ENCODE results near the gene PLA2G4D.

DNA sequence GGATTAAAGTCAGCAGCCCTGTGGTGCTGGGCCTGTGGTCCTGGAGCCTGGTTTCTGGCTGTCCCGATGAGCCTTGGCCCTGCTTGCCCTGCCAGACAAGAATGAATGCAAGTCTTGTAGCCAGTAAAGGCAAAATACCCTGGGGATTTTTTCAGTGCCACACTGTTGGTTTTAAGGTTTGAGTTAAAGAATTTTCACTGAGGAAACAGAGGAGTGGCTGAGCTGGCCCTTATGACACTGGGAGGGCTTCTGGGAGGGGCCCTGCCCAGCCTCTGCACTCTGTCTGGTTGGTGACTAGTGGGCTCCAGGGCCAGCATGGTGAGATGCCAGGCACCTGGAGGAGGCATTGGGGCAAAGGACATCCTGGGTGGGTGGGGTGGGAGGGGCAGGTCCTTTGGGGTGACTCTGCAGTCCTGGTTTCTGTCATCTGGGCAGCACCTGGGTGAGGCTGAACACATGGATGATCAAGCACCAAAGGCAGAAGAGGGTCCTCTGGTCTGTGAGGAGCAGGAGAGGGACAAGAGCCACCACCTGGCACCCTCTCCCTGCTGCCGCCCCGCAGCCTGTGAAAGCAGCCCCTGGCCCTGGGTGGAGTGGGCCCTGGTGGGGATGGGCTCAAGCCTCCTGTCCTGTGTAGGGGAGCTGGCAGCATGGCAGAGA lies 61.0 kb downstream of the PLA2G4D start:
- no peak for TF ChIP-seq CBFB (CRISPR knock-in tag; IDR thresholded peaks at IDR 0.05; ENCODE audit: low read depth)
- TF ChIP-seq, protein P1, sequence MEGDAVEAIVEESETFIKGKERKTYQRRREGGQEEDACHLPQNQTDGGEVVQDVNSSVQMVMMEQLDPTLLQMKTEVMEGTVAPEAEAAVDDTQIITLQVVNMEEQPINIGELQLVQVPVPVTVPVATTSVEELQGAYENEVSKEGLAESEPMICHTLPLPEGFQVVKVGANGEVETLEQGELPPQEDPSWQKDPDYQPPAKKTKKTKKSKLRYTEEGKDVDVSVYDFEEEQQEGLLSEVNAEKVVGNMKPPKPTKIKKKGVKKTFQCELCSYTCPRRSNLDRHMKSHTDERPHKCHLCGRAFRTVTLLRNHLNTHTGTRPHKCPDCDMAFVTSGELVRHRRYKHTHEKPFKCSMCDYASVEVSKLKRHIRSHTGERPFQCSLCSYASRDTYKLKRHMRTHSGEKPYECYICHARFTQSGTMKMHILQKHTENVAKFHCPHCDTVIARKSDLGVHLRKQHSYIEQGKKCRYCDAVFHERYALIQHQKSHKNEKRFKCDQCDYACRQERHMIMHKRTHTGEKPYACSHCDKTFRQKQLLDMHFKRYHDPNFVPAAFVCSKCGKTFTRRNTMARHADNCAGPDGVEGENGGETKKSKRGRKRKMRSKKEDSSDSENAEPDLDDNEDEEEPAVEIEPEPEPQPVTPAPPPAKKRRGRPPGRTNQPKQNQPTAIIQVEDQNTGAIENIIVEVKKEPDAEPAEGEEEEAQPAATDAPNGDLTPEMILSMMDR (IDR thresholded peaks at IDR 0.05): no peak
- TF ChIP-seq, protein P2, sequence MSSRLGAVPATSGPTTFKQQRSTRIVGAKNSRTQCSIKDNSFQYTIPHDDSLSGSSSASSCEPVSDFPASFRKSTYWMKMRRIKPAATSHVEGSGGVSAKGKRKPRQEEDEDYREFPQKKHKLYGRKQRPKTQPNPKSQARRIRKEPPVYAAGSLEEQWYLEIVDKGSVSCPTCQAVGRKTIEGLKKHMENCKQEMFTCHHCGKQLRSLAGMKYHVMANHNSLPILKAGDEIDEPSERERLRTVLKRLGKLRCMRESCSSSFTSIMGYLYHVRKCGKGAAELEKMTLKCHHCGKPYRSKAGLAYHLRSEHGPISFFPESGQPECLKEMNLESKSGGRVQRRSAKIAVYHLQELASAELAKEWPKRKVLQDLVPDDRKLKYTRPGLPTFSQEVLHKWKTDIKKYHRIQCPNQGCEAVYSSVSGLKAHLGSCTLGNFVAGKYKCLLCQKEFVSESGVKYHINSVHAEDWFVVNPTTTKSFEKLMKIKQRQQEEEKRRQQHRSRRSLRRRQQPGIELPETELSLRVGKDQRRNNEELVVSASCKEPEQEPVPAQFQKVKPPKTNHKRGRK (CRISPR knock-in tag; IDR thresholded peaks at IDR 0.05; ENCODE audit: borderline replicate concordance): no peak
